GM19463 (cell line): ENCODE measurements around the gene TNFRSF18.
"Not testable (repeated sequence)": the region's sequence is repeated elsewhere in the genome, so short reads cannot be mapped to it uniquely, and the experiment has no call there.

Source experiments
- ATAC-seq: cut with Tn5 transposase; IDR thresholded peaks from one replicate; pipeline ENCODE4 v1.9.1; 2021; ENCODE audit warnings: mild to moderate bottlenecking, moderate library complexity; ENCODE audit not compliant: unreplicated experiment

The TNFRSF18 gene, protein sequence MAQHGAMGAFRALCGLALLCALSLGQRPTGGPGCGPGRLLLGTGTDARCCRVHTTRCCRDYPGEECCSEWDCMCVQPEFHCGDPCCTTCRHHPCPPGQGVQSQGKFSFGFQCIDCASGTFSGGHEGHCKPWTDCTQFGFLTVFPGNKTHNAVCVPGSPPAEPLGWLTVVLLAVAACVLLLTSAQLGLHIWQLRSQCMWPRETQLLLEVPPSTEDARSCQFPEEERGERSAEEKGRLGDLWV

DNA sequence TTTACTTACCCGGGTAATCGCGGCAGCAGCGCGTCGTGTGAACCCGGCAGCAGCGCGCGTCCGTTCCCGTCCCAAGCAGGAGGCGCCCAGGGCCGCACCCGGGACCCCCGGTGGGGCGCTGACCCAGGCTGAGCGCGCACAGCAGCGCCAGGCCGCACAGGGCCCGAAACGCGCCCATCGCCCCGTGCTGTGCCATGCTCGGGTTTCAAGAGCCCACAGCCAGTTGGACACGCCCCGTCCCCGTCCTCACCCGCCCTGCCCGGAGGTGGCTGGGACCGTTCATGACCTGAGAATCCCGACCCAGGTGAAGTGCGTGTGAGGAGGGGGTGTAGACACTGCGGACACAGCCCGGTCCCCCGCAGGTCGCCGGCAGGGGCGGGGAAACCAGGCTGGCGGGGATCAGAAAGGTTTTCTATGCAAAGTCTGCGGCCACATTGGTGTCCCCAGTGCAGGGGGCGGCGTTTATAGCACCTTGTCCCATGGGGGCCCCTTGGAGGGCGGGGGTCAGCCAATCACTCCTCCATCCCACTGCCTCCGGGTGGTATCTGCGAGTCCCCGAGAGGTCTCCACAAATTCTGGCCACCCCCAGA, at the start of gene TNFRSF18:
TNFRSF18 (minus strand) TSS at position 217 of the 590 bp plus-strand sequence; CDS start at position 196, 21 bp downstream.
- no peak for ATAC-seq

DNA sequence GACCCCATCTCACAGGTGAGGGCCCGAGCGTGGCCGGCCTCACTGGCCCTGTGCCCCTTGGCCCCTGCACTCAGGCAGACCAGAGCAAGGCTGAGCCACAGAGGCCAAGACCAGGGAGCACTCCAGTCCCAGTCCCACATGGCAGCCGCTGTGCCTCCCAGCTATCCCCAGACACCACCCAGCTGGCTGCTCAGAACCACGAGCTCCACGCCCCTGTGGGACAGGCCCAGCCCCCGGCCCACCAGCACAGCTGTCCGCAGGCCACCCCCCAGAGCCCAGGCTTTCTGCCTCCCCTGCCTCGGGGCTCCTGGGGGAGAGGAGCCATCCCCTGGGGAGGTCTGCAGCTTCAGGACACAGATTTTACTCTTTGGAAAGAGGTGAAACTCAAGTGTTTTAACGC, 49.2 kb upstream of the TNFRSF18 start:
- ATAC-seq, result no peak

- ATAC-seq, result no peak
Measured at GRCh38 chr1:1255078-1255477, 48.7 kb upstream of the TNFRSF18 start.

GRCh38 chr1:1254667-1254998, 48.2 kb upstream of the TNFRSF18 start:
- no peak for ATAC-seq

DNA sequence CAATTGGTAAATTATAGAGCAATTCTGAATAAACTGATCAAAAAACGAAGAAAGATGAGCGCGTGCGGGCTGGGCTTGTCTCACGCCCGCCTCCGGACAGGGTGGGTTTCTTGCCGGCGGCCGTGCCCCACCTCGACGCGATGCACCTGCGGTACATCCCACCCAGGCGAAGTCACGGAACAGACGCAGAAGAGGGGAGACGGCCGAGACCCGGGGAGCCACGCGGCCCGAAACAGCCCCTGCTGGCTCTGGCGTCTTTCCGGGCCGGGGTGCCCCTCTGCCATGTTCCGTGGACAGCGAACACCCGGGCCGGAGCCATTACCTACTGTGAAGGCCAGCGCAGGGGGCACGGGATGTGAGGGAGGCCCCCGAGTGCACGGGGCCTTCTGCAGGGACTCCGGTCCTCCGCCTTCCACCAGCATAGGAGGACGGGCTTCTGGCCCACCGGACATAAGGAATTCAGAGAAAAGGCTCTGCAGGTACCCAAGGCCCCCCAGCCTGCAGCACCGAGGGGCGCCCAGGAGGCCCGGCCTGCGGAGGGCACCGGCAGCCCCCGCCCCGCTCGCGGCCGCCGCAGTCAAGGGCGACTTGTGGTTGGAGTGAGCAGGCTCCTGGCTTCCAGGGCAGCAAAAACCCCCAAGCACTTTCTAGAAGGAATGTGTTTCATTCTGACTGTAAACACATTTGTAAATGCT, 47.7 kb upstream of the TNFRSF18 start:
- ATAC-seq, result no peak

DNA sequence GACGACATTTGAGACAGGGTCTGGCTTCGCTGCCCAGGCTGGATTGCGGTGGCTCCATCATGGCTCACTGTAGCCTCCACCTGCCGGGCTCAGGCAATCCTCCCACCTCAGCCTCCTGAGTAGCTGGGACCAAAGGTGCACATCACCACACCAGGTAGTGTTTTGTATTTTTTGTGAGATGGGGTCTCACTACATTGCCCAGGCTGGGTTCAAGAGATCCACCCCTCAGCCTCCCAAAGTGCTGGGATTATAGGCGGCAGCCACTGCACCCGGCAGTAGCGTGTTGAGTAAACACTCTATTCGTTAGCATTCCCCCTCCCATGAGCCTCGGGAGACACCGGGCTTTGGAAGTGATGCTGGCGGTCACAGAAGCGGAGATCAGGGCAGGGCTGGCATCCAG, 46.9 kb upstream of the TNFRSF18 start:
- ATAC-seq, result no peak

DNA sequence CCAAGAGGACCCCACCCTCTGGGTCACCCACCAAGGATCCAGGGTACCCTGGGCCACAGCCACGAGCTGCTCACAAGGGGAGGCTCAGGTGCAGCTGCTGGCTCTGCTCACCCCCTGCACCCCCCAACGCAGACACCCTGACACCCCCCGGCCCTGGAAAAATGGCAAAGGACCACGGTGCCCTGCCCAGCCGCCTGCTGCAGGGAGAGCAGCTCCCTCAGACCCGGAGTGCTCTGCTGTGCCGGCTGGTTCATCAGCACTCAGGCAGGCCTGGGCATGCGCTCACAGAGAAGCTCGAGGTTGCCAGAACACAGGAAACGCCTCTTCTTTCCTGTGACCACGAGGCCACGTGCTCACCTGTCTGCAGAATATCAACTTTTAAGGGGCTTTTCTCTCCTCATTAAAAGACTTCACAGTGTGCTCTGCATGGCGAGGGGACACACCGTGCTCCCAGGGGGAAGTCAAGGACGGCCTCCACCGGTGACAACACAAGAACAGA, 44.4 kb upstream of the TNFRSF18 start:
- ATAC-seq, result no peak

GRCh38 chr1:1248009-1248913, 41.9 kb upstream of the TNFRSF18 start:
- not testable (repeated sequence) for ATAC-seq

GRCh38 chr1:1247341-1247913, 41.0 kb upstream of the TNFRSF18 start:
- no peak for ATAC-seq

GRCh38 chr1:1246577-1247340, 40.4 kb upstream of the TNFRSF18 start, which contains the start of gene C1QTNF12:
C1QTNF12 (minus strand) TSS chr1:1246722; CDS start chr1:1246690, 32 bp downstream.
- ATAC-seq, result no peak

GRCh38 chr1:1245817-1246576, 39.6 kb upstream of the TNFRSF18 start:
- ATAC-seq, result no peak

- ATAC-seq, result no peak
Measured at GRCh38 chr1:1245178-1245816, 38.9 kb upstream of the TNFRSF18 start.

- ATAC-seq, result no peak
Measured at GRCh38 chr1:1244192-1244811, 37.9 kb upstream of the TNFRSF18 start.

DNA sequence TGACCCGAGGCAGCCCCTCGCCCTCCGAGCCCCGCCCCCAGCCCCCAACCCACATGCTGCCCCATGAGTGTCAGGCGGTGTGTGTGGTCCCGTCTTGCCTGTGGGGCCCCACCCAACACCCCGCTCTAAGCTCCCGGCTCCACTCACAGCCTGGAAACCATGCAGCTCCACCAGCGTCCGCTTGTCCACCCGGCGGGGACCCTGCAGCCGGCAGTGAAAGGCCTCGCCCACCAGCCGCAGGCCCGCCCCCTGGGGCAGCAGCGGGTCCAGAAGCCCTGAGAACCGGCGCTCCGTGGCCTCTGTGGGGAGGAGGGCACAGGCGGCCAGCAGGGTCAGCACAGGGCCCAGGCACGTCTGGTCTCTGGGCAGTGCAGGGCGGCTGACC, 37.4 kb upstream of the TNFRSF18 start:
- ATAC-seq, result no peak

GRCh38 chr1:1243266-1243660, 36.9 kb upstream of the TNFRSF18 start:
- ATAC-seq, result no peak

DNA sequence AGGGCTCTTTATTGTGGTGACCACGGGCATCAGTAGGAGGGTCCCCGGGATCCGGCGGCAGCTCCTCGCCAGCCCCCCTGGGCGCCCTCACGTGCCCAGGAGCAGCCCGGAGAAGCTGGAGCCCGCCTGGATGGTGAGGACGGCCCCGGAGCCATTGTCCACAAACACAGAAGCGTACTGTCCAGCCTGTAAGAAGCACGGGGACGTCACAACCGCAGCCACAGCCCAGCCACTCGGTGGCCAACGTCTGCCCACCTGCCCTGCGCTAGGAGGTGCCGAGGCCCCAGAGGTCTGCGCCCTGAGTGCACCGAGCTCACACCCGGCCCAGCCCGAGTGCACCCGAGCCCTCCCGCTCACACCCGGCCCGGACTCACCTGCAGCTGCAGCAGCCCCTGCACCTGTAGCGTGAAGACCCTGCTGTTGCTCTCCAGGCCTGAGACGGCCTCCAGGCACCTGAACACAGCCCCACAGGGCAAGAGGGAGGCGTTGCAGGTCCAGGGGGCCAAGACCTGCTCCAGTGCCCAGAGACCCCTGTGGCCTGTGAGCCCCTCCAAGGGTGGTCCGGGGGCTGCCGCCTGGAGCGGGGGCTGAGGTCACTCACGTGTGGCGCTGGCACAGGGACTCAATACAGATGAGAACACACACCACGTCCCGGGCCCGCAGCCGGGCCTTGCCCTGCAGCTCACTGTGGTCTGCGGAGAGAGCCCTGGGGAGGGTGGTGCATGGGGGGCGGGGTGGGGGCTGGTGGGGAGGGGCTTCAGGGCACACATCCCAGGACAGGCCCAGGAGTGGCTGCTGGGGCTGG, 36.3 kb upstream of the TNFRSF18 start:
- no peak for ATAC-seq

GRCh38 chr1:1241588-1242219, 35.3 kb upstream of the TNFRSF18 start:
- no peak for ATAC-seq
